Rectal smooth muscle tissue (tissue), 1 donor: ENCODE results near the gene NUP133.
A peak's percentile ranks its signal among the peaks of the same experiment; 100 is the strongest.

Source experiments
- H3K27ac ChIP-seq: one replicate; pipeline ENCODE4 v1.7.0; 2013; ENCODE audit warnings: low read depth, low read length, inconsistent platforms
- H3K27me3 ChIP-seq: one replicate; pipeline ENCODE4 v1.7.0; 2013; ENCODE audit warnings: low read length; ENCODE audit not compliant: control insufficient read depth, insufficient read depth
- H3K36me3 ChIP-seq: one replicate; pipeline ENCODE4 v1.7.0; 2013; ENCODE audit warnings: low read length; ENCODE audit not compliant: control insufficient read depth, insufficient read depth
- H3K4me1 ChIP-seq: one replicate; pipeline ENCODE4 v1.7.0; 2013; ENCODE audit warnings: low read length; ENCODE audit not compliant: control insufficient read depth, insufficient read depth
- H3K4me3 ChIP-seq: one replicate; pipeline ENCODE4 v1.7.0; 2013; ENCODE audit warnings: low read length
- H3K9ac ChIP-seq: one replicate; pipeline ENCODE4 v1.7.0; 2013; ENCODE audit warnings: low read length

Gene NUP133

GRCh38 chr1:229437443-229437842, 70.7 kb downstream of the NUP133 start:
- H3K4me3 ChIP-seq = no peak overlapping the region
- H3K27me3 ChIP-seq = peaks cover 23% of the 10 kb centered on the region
- H3K4me1 ChIP-seq = no peaks in the 10 kb centered on the region
- H3K9ac ChIP-seq = no peak overlapping the region
- no peak overlapping the region for H3K27ac ChIP-seq
- peaks cover 3% of the 10 kb centered on the region for H3K36me3 ChIP-seq

DNA sequence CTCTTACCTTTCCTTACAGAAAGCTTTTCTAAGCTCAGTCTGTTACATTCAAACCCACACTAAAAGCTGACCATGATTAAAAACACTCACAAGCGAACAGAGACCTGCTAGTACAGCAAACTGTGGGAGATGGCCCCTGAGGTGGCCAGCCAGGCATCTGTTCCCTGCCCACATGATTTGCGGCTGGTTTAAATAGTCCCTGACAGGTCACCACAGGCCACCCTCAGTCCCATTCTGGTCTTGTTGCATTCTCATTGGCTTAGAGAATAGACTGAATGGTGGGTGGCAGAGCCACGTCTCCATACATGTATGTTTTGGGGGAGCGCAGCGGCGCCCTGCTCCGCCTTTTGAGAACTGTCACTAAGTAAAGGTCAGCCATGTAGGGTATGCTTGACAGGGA, 71.9 kb downstream of the NUP133 start:
- Histone ChIP-seq H3K27me3 (peaks cover 32% of the 10 kb centered on the region), H3K36me3 (peaks cover 3% of the 10 kb centered on the region), H3K27ac (no peak overlapping the region), H3K9ac (no peak overlapping the region), H3K4me3 (no peak overlapping the region), H3K4me1 (peaks cover 3% of the 10 kb centered on the region)

- Histone ChIP-seq H3K9ac (no peak overlapping the region), H3K36me3 (no peaks in the 10 kb centered on the region), H3K4me1 (peaks cover 7% of the 10 kb centered on the region), H3K27ac (no peak overlapping the region), H3K27me3 (peaks cover 43% of the 10 kb centered on the region), H3K4me3 (no peak overlapping the region)
These were observed 73.5 kb downstream of the NUP133 start for GRCh38 chr1:229434641-229435051.

- peaks cover 7% of the 10 kb centered on the region for H3K4me1 ChIP-seq
- H3K4me3 ChIP-seq = no peak within 1 kb of the TSS
- H3K27me3 ChIP-seq = peaks cover 43% of the 10 kb centered on the region
- H3K9ac ChIP-seq = no peak within 1 kb of the TSS
- no peak within 1 kb of the TSS for H3K27ac ChIP-seq
- no peaks in the 10 kb centered on the region for H3K36me3 ChIP-seq
These were observed 74.0 kb downstream of the NUP133 start, which contains the start of gene ACTA1 for GRCh38 chr1:229434005-229434640. Gene ACTA1, minus strand, starts transcription at chr1:229434094. Its CDS starts 979 bp downstream, at chr1:229433115.

- H3K36me3 ChIP-seq = no peaks in the 10 kb centered on the region
- H3K4me1 ChIP-seq = peaks cover 7% of the 10 kb centered on the region
- H3K27me3 ChIP-seq = peaks cover 43% of the 10 kb centered on the region
- H3K27ac ChIP-seq = no peak overlapping the region
- H3K9ac ChIP-seq = no peak overlapping the region
- H3K4me3 ChIP-seq = no peak overlapping the region
These were observed 74.7 kb downstream of the NUP133 start for GRCh38 chr1:229433364-229434004.

DNA sequence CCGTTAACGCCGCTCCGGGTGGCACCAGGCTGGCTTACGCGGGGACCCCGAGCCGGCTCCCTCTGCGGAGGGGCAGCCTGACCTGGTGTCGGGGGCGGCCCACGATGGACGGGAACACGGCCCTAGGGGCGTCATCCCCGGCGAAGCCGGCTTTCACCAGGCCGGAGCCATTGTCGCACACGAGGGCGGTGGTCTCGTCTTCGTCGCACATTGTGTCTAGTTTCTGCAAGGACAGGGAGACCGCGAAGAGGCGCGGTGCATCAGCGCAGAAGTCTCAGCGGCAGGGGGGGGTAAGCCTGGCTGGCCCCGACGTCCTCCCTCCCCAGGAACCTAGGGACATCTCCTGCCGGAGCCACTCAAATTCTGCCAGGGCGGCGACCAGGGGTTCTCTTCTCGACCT, 75.2 kb downstream of the NUP133 start:
- Histone ChIP-seq H3K4me3 (no peak overlapping the region), H3K4me1 (peaks cover 7% of the 10 kb centered on the region), H3K36me3 (no peaks in the 10 kb centered on the region), H3K27me3 (peaks cover 43% of the 10 kb centered on the region), H3K9ac (no peak overlapping the region), H3K27ac (no peak overlapping the region)

- no peaks in the 10 kb centered on the region for H3K36me3 ChIP-seq
- H3K9ac ChIP-seq = no peak overlapping the region
- H3K27me3 ChIP-seq = peaks cover 43% of the 10 kb centered on the region
- H3K4me1 ChIP-seq = peaks cover 7% of the 10 kb centered on the region
- H3K27ac ChIP-seq = no peak overlapping the region
- H3K4me3 ChIP-seq = no peak overlapping the region
These were observed 76.1 kb downstream of the NUP133 start for GRCh38 chr1:229432116-229432461.

DNA sequence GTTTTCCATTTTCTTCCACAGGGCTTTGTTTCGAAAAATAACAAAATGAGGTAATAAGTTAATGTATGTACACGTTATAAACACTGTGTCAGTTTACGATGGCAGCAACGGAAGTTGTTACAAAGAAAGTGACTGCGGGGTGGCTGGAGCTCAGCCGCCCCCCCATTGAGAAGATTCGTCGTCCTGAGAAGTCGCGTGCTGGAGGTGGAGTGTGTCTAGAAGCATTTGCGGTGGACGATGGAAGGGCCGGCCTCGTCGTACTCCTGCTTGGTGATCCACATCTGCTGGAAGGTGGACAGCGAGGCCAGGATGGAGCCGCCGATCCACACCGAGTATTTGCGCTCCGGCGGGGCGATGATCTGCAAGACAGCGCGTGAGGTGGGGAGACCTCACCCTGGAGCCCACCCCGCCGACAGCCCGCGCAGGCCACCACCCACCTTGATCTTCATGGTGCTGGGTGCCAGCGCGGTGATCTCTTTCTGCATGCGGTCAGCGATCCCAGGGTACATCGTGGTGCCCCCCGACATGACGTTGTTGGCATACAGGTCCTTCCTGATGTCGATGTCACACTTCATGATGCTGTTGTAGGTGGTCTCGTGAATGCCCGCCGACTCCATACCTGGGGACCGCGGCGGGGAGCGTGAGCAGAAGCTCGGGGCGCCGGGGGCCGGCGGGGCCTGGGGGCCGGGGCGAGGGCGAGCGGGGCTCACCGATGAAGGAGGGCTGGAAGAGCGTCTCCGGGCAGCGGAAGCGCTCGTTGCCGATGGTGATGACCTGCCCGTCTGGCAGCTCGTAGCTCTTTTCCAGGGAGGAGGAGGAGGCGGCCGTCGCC, 76.6 kb downstream of the NUP133 start:
- H3K36me3 ChIP-seq = no peaks in the 10 kb centered on the region
- H3K9ac ChIP-seq = no peak overlapping the region
- peaks cover 7% of the 10 kb centered on the region for H3K4me1 ChIP-seq
- peak overlapping the region; percentile 41 for H3K4me3 ChIP-seq
- no peak overlapping the region for H3K27ac ChIP-seq
- H3K27me3 ChIP-seq = peaks cover 43% of the 10 kb centered on the region

DNA sequence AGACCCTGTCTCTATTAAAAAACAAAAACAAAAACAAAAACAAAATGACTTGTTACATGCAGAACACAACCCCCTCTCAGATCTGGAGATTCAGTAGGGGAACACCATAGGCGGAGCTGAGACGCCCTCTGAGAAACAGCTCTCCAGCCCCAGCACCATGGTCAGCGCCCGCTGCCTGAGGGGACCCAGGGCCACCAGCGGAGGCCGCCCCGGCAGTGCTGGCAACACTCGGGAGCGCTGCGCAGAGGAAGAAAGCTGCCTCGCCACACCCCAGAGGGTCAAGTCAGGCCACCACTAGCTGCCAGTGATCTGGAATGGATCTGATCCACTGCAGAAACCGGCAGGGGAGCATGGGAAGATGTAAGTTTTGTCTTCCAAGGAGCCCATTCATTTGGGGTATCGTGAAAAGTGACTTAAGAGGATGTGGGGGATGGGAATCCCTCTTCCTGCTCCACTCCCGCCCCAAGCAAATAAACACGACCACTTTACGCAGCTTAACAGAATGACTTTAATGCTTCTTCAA, 77.3 kb downstream of the NUP133 start:
- H3K9ac ChIP-seq = no peak overlapping the region
- peak overlapping the region; percentile 41 for H3K4me3 ChIP-seq
- peaks cover 43% of the 10 kb centered on the region for H3K27me3 ChIP-seq
- no peaks in the 10 kb centered on the region for H3K36me3 ChIP-seq
- peaks cover 7% of the 10 kb centered on the region for H3K4me1 ChIP-seq
- H3K27ac ChIP-seq = no peak overlapping the region

DNA sequence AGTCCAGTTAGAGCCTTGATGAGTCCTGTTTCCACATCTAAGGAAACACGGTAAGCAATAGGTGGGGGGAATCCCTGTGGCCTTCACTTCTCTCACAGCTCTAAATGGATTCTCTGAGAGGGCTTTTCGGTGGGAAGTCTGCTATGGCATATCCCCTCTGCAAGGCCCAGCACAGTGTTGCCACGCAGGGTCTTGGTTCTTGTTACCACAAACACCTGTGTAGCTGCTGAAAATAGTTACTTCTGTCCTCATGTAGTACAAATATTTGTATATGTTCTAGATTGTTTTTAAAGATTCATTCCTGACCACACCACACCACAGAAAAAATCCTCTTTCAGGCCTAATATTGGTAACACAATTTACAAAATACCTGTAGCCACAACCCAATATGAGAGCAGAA, 79.9 kb downstream of the NUP133 start:
- Histone ChIP-seq H3K4me1 (peaks cover 7% of the 10 kb centered on the region), H3K27me3 (peaks cover 28% of the 10 kb centered on the region), H3K9ac (no peak overlapping the region), H3K36me3 (no peaks in the 10 kb centered on the region), H3K27ac (no peak overlapping the region), H3K4me3 (no peak overlapping the region)

DNA sequence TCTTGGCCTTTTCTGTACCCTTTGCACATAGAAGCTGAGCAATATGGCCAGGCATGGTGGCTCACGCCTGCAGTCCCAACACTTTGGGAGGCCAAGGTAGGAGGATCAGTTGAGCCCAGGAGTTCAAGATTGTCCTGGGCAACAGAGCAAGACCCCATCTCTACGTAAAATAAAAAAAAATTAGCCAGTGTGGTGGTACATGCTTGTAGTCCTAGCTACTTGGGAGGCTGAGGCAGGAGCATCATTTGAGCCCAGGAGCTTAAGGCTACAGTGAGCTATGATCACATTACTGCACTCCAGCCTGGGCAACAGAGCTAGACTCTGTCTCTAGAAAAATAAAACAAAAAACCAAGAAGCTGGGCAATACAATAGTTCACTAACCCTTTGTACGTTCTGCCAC, 80.6 kb downstream of the NUP133 start:
- Histone ChIP-seq H3K36me3 (no peaks in the 10 kb centered on the region), H3K27me3 (peaks cover 21% of the 10 kb centered on the region), H3K9ac (no peak overlapping the region), H3K27ac (no peak overlapping the region), H3K4me1 (peaks cover 7% of the 10 kb centered on the region), H3K4me3 (no peak overlapping the region)

DNA sequence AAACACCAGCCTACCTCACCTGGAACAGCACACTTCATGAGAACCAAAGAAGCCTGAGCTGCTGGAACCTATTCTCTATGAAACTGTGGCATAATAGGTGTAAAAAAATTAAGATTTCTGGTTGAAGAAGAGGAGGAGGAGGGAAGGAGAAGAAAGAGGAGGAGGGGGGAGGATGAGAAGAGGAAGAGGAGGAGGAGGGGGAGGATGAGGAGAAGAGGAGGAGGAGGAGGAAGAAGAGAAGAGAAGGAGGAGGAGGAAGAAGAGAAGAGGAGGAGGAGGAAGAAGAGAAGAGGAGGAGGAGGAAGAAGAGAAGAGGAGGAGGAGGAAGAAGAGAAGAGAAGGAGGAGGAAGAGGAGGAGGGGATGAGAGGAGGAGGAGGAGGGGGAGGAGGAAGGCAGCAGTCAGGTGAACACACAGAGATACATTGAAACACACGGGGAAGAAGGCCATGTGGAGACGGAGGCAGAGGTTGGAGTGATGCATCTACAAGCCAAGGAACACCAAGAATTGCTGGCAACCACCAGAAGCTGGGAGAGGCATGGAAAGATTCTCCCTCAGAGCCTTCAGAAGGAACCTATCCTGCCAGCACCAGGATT, 82.5 kb downstream of the NUP133 start:
- no peaks in the 10 kb centered on the region for H3K4me1 ChIP-seq
- H3K36me3 ChIP-seq = no peaks in the 10 kb centered on the region
- peaks cover 6% of the 10 kb centered on the region for H3K27me3 ChIP-seq
- H3K9ac ChIP-seq = no peak overlapping the region
- H3K4me3 ChIP-seq = no peak overlapping the region
- no peak overlapping the region for H3K27ac ChIP-seq
